CD4-positive, alpha-beta T cell treated with Interleukin-6 for 4 hours (primary cell): Measurements from ENCODE around the gene KCNJ14.

Source experiments
- DNase-seq: peaks from one replicate; pipeline ENCODE4 v3.0.0-alpha.2; 2020; ENCODE audit warnings: mixed read lengths

Gene KCNJ14

GRCh38 chr19:48509467-48510194, 54.3 kb downstream of the KCNJ14 start:
- DNase-seq: no peak

GRCh38 chr19:48510421-48511268, 55.3 kb downstream of the KCNJ14 start:
- peak; percentile 80 for DNase-seq

DNA sequence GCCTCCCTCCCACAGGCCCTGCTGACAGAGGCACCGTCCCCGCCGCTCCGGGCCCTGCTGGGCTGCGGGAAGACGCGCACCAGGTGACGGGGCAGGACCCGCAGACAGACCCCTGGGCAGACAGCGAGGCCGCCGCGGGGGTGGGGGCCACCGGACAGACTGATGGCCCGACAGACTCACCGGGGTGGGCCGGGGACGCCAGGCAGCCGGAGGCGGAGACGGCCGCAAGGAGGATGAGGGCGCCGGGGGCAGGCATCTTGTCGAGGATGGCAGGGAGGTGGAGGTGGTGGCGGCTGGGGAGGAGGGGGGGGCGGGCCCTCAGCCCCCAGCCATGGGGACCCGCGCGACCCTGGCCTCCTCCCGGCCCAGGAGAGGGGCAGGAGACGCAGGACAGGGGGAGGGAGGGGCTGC, 56.0 kb downstream of the KCNJ14 start:
- DNase-seq: peak; percentile 44

- DNase-seq: peak; percentile 93
Measured at GRCh38 chr19:48511800-48512503, 56.6 kb downstream of the KCNJ14 start, which contains the start of gene LMTK3. LMTK3 (minus strand) TSS chr19:48511835; CDS start chr19:48511576, 259 bp downstream.

- DNase-seq: peak; percentile 26
Measured at GRCh38 chr19:48512504-48513288, 57.3 kb downstream of the KCNJ14 start.

- peak; percentile 83 for DNase-seq
Measured at GRCh38 chr19:48513289-48514122, 58.1 kb downstream of the KCNJ14 start.

DNA sequence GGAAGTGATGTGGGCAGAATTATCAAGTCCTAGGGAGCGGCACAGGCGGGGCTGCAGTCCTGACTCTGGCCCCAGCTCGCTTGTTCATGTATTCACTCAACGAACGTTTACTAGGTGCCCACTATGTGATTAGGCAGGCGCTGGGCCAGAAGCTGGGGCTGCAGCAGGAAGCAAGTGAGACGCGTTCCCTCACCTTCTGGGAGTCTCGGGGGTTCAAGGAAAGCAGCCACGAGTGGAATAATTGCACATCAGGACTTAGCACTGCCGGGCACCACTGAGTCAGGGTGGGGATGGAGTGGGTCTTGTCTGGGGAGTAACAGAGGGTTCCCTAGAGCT, 58.7 kb downstream of the KCNJ14 start:
- no peak for DNase-seq

DNA sequence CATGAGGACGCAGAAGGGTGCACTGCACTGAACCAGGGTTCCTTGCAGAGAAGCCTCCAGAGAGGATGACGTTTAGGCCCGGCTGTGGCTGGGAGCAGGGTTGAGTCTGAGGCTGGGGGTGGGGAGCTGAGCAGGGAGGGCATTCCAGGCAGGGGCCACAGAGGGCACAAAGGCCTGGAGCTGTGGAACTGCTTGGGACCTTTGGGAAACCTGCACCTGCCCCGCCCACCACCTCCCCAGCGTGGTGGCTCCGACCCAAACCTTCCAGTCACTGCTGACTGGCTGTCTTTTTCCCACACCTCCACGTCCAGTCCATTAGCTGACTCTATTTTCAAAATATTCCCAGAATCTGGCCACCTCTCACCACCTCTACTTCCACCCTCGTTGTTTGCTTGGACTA, 61.2 kb downstream of the KCNJ14 start:
- DNase-seq: no peak
